AG04450 (cell line): ENCODE measurements around the gene SCAF11. TPM values are rescaled to one million over a fixed set of nuclear protein-coding genes. Genes with fewer than 3 reads are reported as not detected.

Experiments used
- CTCF ChIA-PET: fragments of 300-600, 350-600 bp; formaldehyde crosslinking; extraction: SDS; loops from one replicate; lab custom pipeline; 2022; ENCODE audit warnings: antibody characterized with exemption, inconsistent platforms; lab: Charles Lee
- POLR2A ChIA-PET: fragments of 350-600 bp; formaldehyde crosslinking; extraction: SDS; loops from one replicate; lab custom pipeline; 2021; ENCODE audit warnings: antibody characterized with exemption, inconsistent platforms; lab: Yijun Ruan, JAX
- DNase-seq: peaks from one replicate; pipeline ENCODE4 v3.0.0-alpha.2; 2011; ENCODE audit warnings: low read depth, low spot score
- H3K27ac ChIP-seq: one replicate; pipeline ENCODE4 v1.5.1; 2012; ENCODE audit warnings: low read depth, low read length, control low read depth
- H3K27me3 ChIP-seq: one replicate; pipeline ENCODE4 v1.6.0; 2012; ENCODE audit warnings: low read length; ENCODE audit not compliant: control insufficient read depth, insufficient read depth
- H3K4me3 ChIP-seq: 2 replicates; pipeline ENCODE4 v1.5.1; 2011; ENCODE audit warnings: mild to moderate bottlenecking, low read depth, low read length, control low read depth
- H3K9me3 ChIP-seq: 2 replicates; pipeline ENCODE4 v1.5.1; 2012; ENCODE audit warnings: low read length; ENCODE audit not compliant: control insufficient read depth, insufficient read depth
- CTCF ChIP-seq: IDR thresholded peaks from 2 replicates; pipeline ENCODE4 v1.5.1; 2011; ENCODE audit warnings: low read depth, low read length, control low read depth, inconsistent platforms
- polyA plus RNA-seq: library from polyadenylated mRNA; depleted of rRNA; stranded (reverse); fragments of >200 nt; gene quantifications from 2 replicates; pipeline ENCODE4 v1.2.3, GENCODE V29; 2011

Gene SCAF11
- polyA plus RNA-seq, 1 experiment = 66.2 TPM

- POLR2A ChIA-PET = no interaction called here
These were observed 20.0 kb downstream of the SCAF11 start for GRCh38 chr12:45970391-45970790.

GRCh38 chr12:45969084-45969483 is 21.3 kb downstream of the SCAF11 start:
- no peak for TF ChIP-seq CTCF
- Histone ChIP-seq H3K9me3 (no peaks in the 10 kb centered on the region; the same call in 1 of the 2 replicates), H3K4me3 (no peak overlapping the region), H3K27ac (no peak overlapping the region), H3K27me3 (no peaks in the 10 kb centered on the region)
- DNase-seq = no peak
- ChIA-PET POLR2A (interaction anchor here (1.7 kb wide), 1 partner anchor 21 kb away, joined by 9 read pairs; the partner anchor contains the start of gene SCAF11), CTCF (interaction anchor here (1.2 kb wide), 1 partner anchor 17 kb away, joined by 3 read pairs; no protein-coding TSS in a partner anchor)

More at GRCh38 chr12:45970391-45970790, 20.0 kb downstream of the SCAF11 start:
- Histone ChIP-seq H3K27ac (no peak overlapping the region), H3K27me3 (no peaks in the 10 kb centered on the region), H3K4me3 (no peak overlapping the region), H3K9me3 (no peaks in the 10 kb centered on the region)
- no peak for TF ChIP-seq CTCF
- CTCF ChIA-PET = no interaction called here
- DNase-seq = no peak

- Histone ChIP-seq H3K27ac (no peak overlapping the region), H3K4me3 (no peak overlapping the region), H3K27me3 (no peaks in the 10 kb centered on the region), H3K9me3 (no peaks in the 10 kb centered on the region; the same call in 1 of the 2 replicates)
- POLR2A ChIA-PET = interaction anchor here (0.7 kb wide), 1 partner anchor 32 kb away, joined by 4 read pairs; no protein-coding TSS in a partner anchor
- peak; percentile 37 for DNase-seq
- CTCF ChIA-PET = no interaction called here
- TF ChIP-seq CTCF = no peak
These were observed 23.9 kb downstream of the SCAF11 start for GRCh38 chr12:45966486-45966885.

- no peak for TF ChIP-seq CTCF
- DNase-seq = no peak
- H3K27ac ChIP-seq = no peak overlapping the region
- no peaks in the 10 kb centered on the region for H3K27me3 ChIP-seq
- CTCF ChIA-PET = interaction anchor here (1.3 kb wide), 1 partner anchor 28 kb away, joined by 4 read pairs; no protein-coding TSS in a partner anchor
- POLR2A ChIA-PET = no interaction called here
- H3K4me3 ChIP-seq = no peak overlapping the region
- no peaks in the 10 kb centered on the region; the same call in 1 of the 2 replicates for H3K9me3 ChIP-seq
These were observed 27.6 kb downstream of the SCAF11 start for GRCh38 chr12:45962553-45963325.

GRCh38 chr12:45959728-45960127 is 30.6 kb downstream of the SCAF11 start:
- ChIA-PET CTCF (no interaction called here), POLR2A (no interaction called here)
- Histone ChIP-seq H3K9me3 (no peaks in the 10 kb centered on the region; the same call in 1 of the 2 replicates), H3K27me3 (no peaks in the 10 kb centered on the region), H3K4me3 (no peak overlapping the region), H3K27ac (no peak overlapping the region)
- no peak for TF ChIP-seq CTCF
- no peak for DNase-seq
